Measurements from ENCODE around the gene GRAP2.
"Not testable (repeated sequence)": the region's sequence is repeated elsewhere in the genome, so short reads cannot be mapped to it uniquely, and the experiment has no call there.

GRCh38 chr22:39992894-39993293 lies 92.0 kb downstream of the GRAP2 start:
- TF ChIP-seq ZNF274 (IDR thresholded peaks at IDR 0.05; ENCODE audit: low read depth, low read length); SUZ12 (IDR thresholded peaks at IDR 0.05; ENCODE audit: extremely low read depth, insufficient read depth, insufficient read length); YY1 (IDR thresholded peaks at IDR 0.05; ENCODE audit: insufficient read depth, insufficient read length): not testable (repeated sequence)
